ENCODE data around the gene CNTFR. TPM values are rescaled to one million over a fixed set of nuclear protein-coding genes. Genes with fewer than 3 reads are reported as not detected.

The CNTFR gene
- total and polyA plus RNA-seq, 9 donors, result 22.1 to 88.6 (median 61.2) TPM

DNA sequence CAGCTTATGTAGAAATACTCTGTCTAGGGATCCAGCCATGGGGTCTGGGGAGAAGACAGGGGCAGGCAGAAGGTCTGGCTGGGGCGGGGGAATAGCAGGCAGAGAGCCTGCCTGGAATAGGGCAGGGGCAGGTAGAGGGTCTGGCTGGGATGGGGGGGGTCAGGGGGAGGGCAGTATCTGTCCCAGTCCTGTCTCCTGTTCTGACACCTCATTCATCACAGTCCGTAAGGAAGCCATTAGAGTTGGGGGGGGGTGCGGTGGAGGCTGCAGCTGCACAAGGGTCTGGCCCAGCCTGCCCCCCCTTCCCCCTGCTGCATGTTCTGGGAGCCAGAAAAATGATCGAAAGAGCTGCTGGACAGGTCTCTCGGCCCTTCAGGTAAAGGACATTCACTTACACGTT lies 32.6 kb downstream of the CNTFR start:
- peaks cover 72% of the 10 kb centered on the region for H3K4me1 ChIP-seq (ENCODE audit: control insufficient read depth, insufficient read depth, low read length)
- peaks cover under 1% of the 10 kb centered on the region for H3K9me3 ChIP-seq (replicated peaks; ENCODE audit: control insufficient read depth, low read depth, low read length)
- WGBS (ENCODE audit: insufficient coverage), result no CpG with 5 or more reads among the region's 6 CpGs
- peaks cover 35% of the 10 kb centered on the region for H3K27me3 ChIP-seq (ENCODE audit: control insufficient read depth, insufficient read depth, low read length)
- DNase-seq, result no peak
- H3K36me3 ChIP-seq (ENCODE audit: control insufficient read depth, insufficient read depth, low read length), result peaks cover 16% of the 10 kb centered on the region
- no peak overlapping the region for H3K4me3 ChIP-seq (ENCODE audit: low read length)
- no peak overlapping the region for H3K27ac ChIP-seq (ENCODE audit: low read length)

GRCh38 chr9:34555936-34556525 lies 33.5 kb downstream of the CNTFR start:
- Histone ChIP-seq H3K27ac (ENCODE audit: low read length) (no peak overlapping the region), H3K27me3 (ENCODE audit: control insufficient read depth, insufficient read depth, low read length) (peaks cover 35% of the 10 kb centered on the region), H3K4me3 (ENCODE audit: low read length) (no peak overlapping the region), H3K4me1 (ENCODE audit: control insufficient read depth, insufficient read depth, low read length) (peaks cover 71% of the 10 kb centered on the region), H3K36me3 (ENCODE audit: control insufficient read depth, insufficient read depth, low read length) (peaks cover 14% of the 10 kb centered on the region), H3K9me3 (replicated peaks; ENCODE audit: control insufficient read depth, low read depth, low read length) (no peaks in the 10 kb centered on the region)
- no peak for DNase-seq
- 80% methylated on average over 11 of the region's 13 CpGs for WGBS (ENCODE audit: insufficient coverage)

DNA sequence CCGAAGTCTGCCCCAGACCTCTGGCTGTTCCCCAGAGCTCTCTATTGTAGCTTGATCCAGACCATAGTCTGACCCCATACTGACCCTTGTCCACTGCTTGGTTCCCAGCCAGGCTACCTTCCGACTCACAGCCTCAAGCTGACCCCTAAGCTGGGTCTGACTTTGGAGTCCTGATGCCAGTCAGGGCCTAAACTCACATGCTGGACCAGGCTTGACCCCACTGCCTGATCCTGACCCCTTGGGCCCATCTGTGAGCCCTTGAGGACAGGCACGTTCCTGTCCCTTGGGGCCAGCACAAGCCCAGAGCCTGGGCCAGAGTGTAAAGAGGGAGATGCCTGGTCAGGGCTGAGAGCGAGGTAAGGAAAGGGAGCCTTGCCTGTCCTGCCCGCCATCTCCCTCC lies 34.0 kb downstream of the CNTFR start:
- 39% methylated on average over 3 of the region's 5 CpGs for WGBS (ENCODE audit: insufficient coverage)
- peaks cover 35% of the 10 kb centered on the region for H3K27me3 ChIP-seq (ENCODE audit: control insufficient read depth, insufficient read depth, low read length)
- DNase-seq, result no peak
- H3K27ac ChIP-seq (ENCODE audit: low read length), result peak overlapping the region; percentile 55
- H3K36me3 ChIP-seq (ENCODE audit: control insufficient read depth, insufficient read depth, low read length), result peaks cover 14% of the 10 kb centered on the region
- H3K4me1 ChIP-seq (ENCODE audit: control insufficient read depth, insufficient read depth, low read length), result peaks cover 66% of the 10 kb centered on the region
- H3K9me3 ChIP-seq (replicated peaks; ENCODE audit: control insufficient read depth, low read depth, low read length), result no peaks in the 10 kb centered on the region
- H3K4me3 ChIP-seq (ENCODE audit: low read length), result no peak overlapping the region

- H3K27ac ChIP-seq (ENCODE audit: low read length), result peak overlapping the region; percentile 55
- peaks cover 35% of the 10 kb centered on the region for H3K27me3 ChIP-seq (ENCODE audit: control insufficient read depth, insufficient read depth, low read length)
- peaks cover 14% of the 10 kb centered on the region for H3K36me3 ChIP-seq (ENCODE audit: control insufficient read depth, insufficient read depth, low read length)
- H3K9me3 ChIP-seq (replicated peaks; ENCODE audit: control insufficient read depth, low read depth, low read length), result no peaks in the 10 kb centered on the region
- H3K4me3 ChIP-seq (ENCODE audit: low read length), result no peak overlapping the region
- H3K4me1 ChIP-seq (ENCODE audit: control insufficient read depth, insufficient read depth, low read length), result peaks cover 60% of the 10 kb centered on the region
- peak; percentile 69 for DNase-seq
- WGBS (ENCODE audit: insufficient coverage), result 16% methylated on average over 21 of the region's 23 CpGs
Observed at GRCh38 chr9:34555002-34555348, 34.5 kb downstream of the CNTFR start.

DNA sequence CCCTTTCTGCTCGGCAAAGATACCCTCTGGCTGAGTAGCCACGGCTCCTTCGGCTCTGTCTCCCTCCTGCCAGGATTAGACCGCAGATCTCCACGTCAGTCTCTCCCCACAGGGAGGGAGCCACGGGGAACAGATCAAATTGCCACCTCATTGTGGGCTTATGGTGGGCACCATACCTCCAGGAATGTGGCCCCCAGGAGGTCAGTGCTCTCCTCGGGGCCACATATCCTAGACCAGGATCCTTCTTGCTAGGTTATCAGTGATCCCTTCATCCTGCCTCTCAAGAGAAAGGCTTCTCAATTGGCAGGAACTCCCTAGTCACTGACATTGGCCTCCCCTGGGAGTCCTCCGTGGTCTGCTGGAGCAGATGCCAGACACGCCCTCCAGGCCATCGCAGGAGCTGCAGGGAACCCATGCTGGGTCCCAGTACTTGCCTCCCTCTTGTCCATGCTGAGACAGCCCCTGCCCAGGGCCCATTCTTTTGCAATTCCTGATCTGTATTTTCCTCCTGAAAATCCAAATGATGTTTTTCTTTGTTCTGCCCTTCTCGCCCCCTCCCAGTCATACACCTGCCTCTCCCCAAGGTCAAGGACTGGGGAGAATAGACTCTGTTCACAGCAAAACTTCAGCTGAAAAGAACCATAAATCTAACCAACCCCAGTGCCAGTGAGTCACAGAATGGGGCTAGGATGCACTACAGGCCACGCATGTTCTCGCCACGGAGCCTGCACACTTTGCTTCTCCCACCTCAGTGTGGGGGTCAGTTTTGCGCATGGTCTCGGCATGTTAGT lies 35.1 kb downstream of the CNTFR start:
- no peak overlapping the region for H3K4me3 ChIP-seq (ENCODE audit: low read length)
- no peaks in the 10 kb centered on the region for H3K9me3 ChIP-seq (replicated peaks; ENCODE audit: control insufficient read depth, low read depth, low read length)
- H3K27ac ChIP-seq (ENCODE audit: low read length), result no peak overlapping the region
- DNase-seq, result no peak
- H3K4me1 ChIP-seq (ENCODE audit: control insufficient read depth, insufficient read depth, low read length), result peaks cover 55% of the 10 kb centered on the region
- H3K27me3 ChIP-seq (ENCODE audit: control insufficient read depth, insufficient read depth, low read length), result peaks cover 35% of the 10 kb centered on the region
- H3K36me3 ChIP-seq (ENCODE audit: control insufficient read depth, insufficient read depth, low read length), result peaks cover 14% of the 10 kb centered on the region
- 50% methylated on average over 13 of the region's 16 CpGs for WGBS (ENCODE audit: insufficient coverage)

- WGBS (ENCODE audit: insufficient coverage), result 71% methylated on average over 16 of the region's 18 CpGs
- Histone ChIP-seq H3K9me3 (replicated peaks; ENCODE audit: control insufficient read depth, low read depth, low read length) (no peaks in the 10 kb centered on the region), H3K27me3 (ENCODE audit: control insufficient read depth, insufficient read depth, low read length) (peaks cover 38% of the 10 kb centered on the region), H3K36me3 (ENCODE audit: control insufficient read depth, insufficient read depth, low read length) (peaks cover 14% of the 10 kb centered on the region), H3K4me3 (ENCODE audit: low read length) (no peak overlapping the region), H3K4me1 (ENCODE audit: control insufficient read depth, insufficient read depth, low read length) (peaks cover 46% of the 10 kb centered on the region), H3K27ac (ENCODE audit: low read length) (no peak overlapping the region)
- no peak for DNase-seq
Observed at GRCh38 chr9:34553511-34554021, 36.0 kb downstream of the CNTFR start.

DNA sequence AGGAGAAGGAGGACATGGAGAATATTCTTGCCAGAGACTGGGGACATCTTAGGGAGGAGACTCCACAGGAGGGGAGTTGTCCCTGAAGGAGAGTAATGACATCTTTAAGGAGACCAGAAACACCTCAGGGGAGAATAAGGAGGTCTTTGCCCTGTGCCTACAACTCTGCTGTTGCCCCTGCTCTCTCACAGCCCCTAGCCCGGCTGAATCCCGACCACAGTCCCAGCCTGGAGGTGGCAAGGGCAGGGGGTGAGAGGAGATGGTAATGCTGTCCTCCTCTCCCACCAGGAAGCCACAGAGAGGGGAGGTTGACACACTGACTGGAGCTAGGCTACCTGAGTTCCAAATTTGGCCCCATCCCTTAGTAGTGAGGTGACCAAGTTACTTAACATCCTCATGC lies 36.5 kb downstream of the CNTFR start:
- Histone ChIP-seq H3K36me3 (ENCODE audit: control insufficient read depth, insufficient read depth, low read length) (peaks cover 14% of the 10 kb centered on the region), H3K27ac (ENCODE audit: low read length) (no peak overlapping the region), H3K4me3 (ENCODE audit: low read length) (no peak overlapping the region), H3K4me1 (ENCODE audit: control insufficient read depth, insufficient read depth, low read length) (peaks cover 43% of the 10 kb centered on the region), H3K27me3 (ENCODE audit: control insufficient read depth, insufficient read depth, low read length) (peaks cover 38% of the 10 kb centered on the region), H3K9me3 (replicated peaks; ENCODE audit: control insufficient read depth, low read depth, low read length) (no peaks in the 10 kb centered on the region)
- DNase-seq, result no peak
- WGBS (ENCODE audit: insufficient coverage), result no CpG with 5 or more reads among the region's 2 CpGs

GRCh38 chr9:34552606-34552981 lies 36.9 kb downstream of the CNTFR start:
- 75% methylated on average over 9 of the region's 13 CpGs for WGBS (ENCODE audit: insufficient coverage)
- Histone ChIP-seq H3K36me3 (ENCODE audit: control insufficient read depth, insufficient read depth, low read length) (peaks cover 14% of the 10 kb centered on the region), H3K9me3 (replicated peaks; ENCODE audit: control insufficient read depth, low read depth, low read length) (no peaks in the 10 kb centered on the region), H3K27me3 (ENCODE audit: control insufficient read depth, insufficient read depth, low read length) (peaks cover 36% of the 10 kb centered on the region), H3K4me3 (ENCODE audit: low read length) (no peak overlapping the region), H3K27ac (ENCODE audit: low read length) (no peak overlapping the region), H3K4me1 (ENCODE audit: control insufficient read depth, insufficient read depth, low read length) (peaks cover 43% of the 10 kb centered on the region)
- DNase-seq, result no peak

GRCh38 chr9:34551751-34552605 lies 37.5 kb downstream of the CNTFR start:
- peaks cover 37% of the 10 kb centered on the region for H3K4me1 ChIP-seq (ENCODE audit: control insufficient read depth, insufficient read depth, low read length)
- 76% methylated on average over 11 of the region's 20 CpGs for WGBS (ENCODE audit: insufficient coverage)
- no peak for DNase-seq
- H3K36me3 ChIP-seq (ENCODE audit: control insufficient read depth, insufficient read depth, low read length), result peaks cover 14% of the 10 kb centered on the region
- H3K27ac ChIP-seq (ENCODE audit: low read length), result no peak overlapping the region
- H3K9me3 ChIP-seq (replicated peaks; ENCODE audit: control insufficient read depth, low read depth, low read length), result no peaks in the 10 kb centered on the region
- H3K4me3 ChIP-seq (ENCODE audit: low read length), result no peak overlapping the region
- peaks cover 37% of the 10 kb centered on the region for H3K27me3 ChIP-seq (ENCODE audit: control insufficient read depth, insufficient read depth, low read length)

Measured in muscle of leg (tissue), 11 donors.